Ovary (tissue), 3 donors: ENCODE measurements around the gene TMEM235.

Experiments
- POLR2A ChIP-seq: fragments of 450-650 bp; IDR thresholded peaks from one replicate; pipeline ENCODE4 v1.6.1; 2017; ENCODE audit warnings: antibody characterized with exemption, mild to moderate bottlenecking, moderate library complexity
- TF ChIP-seq, protein P1 (sequence below), 3 donors: fragments of 450-650 bp in 2 of 3; fragments of 200-600 bp in 1 of 3; IDR thresholded peaks; one replicate each; pipeline versions ENCODE4 v1.5.1 to v1.8.0; 2016 to 2022; ENCODE audit warnings: antibody characterized with exemption in 3 of 3, mild to moderate bottlenecking in 1 of 3
- donor health status: DM: no; HTN: no; CAD: no.

DNA sequence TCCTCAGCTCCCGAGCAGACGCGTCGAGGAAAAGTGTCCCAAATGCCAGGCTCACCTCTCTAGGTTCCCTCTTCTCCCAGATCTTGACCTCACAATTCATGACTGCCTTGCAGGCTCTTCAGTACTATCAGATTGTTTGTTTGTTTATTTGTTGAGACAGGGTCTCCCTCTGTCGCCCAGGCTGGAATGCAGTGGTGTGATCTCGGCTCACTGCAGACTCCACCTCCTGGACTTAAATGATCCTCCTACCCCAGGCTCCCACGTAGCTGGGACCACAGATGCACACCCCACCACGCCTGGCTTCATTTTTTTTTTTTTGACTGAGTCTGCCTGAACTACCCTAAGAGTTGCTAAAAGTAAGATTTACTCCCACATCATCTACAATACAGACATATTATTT, 15.9 kb downstream of the TMEM235 start:
- TF ChIP-seq, protein P1, sequence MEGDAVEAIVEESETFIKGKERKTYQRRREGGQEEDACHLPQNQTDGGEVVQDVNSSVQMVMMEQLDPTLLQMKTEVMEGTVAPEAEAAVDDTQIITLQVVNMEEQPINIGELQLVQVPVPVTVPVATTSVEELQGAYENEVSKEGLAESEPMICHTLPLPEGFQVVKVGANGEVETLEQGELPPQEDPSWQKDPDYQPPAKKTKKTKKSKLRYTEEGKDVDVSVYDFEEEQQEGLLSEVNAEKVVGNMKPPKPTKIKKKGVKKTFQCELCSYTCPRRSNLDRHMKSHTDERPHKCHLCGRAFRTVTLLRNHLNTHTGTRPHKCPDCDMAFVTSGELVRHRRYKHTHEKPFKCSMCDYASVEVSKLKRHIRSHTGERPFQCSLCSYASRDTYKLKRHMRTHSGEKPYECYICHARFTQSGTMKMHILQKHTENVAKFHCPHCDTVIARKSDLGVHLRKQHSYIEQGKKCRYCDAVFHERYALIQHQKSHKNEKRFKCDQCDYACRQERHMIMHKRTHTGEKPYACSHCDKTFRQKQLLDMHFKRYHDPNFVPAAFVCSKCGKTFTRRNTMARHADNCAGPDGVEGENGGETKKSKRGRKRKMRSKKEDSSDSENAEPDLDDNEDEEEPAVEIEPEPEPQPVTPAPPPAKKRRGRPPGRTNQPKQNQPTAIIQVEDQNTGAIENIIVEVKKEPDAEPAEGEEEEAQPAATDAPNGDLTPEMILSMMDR (IDR thresholded peaks at IDR 0.05) = no peak
- no peak for TF ChIP-seq POLR2A
